CD4-positive, alpha-beta T cell (primary cell): Measurements from ENCODE around the gene ALDH1L2. TPM values are rescaled to one million over a fixed set of nuclear protein-coding genes. Genes with fewer than 3 reads are reported as not detected.

Source experiments
- ATAC-seq: fragments of 200-7000 bp; cut with Tn5 transposase; one replicate; pipeline ENCODE4 v1.10.0; 2022; ENCODE audit warnings: mild to moderate bottlenecking; ENCODE audit not compliant: poor library complexity
- CTCF ChIA-PET: fragments of 350-600 bp; sonication (Branson Sonifier 250); formaldehyde crosslinking; loops from one replicate; lab custom pipeline; 2021; ENCODE audit warnings: antibody characterized with exemption, inconsistent platforms; lab: Charles Lee
- POLR2A ChIA-PET: fragments of 350-600 bp; sonication (Branson Sonifier 250); formaldehyde crosslinking; loops from one replicate; lab custom pipeline; 2021; ENCODE audit warnings: antibody characterized with exemption, inconsistent platforms; lab: Charles Lee
- DNase-seq, 14 experiments: peaks; one replicate each; pipeline ENCODE4 v3.0.0-alpha.2; 2013 to 2020; ENCODE audit warnings: mixed read lengths in 2 of 14
- H3K27ac ChIP-seq, 2 donors: one replicate each; pipeline versions ENCODE4 v1.5.1 to v1.7.0; 2013; ENCODE audit warnings: low read length in 2 of 2, low read depth in 1 of 2, mild to moderate bottlenecking in 1 of 2
- H3K27me3 ChIP-seq, 2 experiments: 1 replicate in 1 of 2; 2 replicates in 1 of 2; pipeline versions ENCODE4 v1.6.1 to v1.7.0; 2013; ENCODE audit warnings: low read length in 2 of 2, control low read depth in 1 of 2, mild to moderate bottlenecking in 1 of 2, moderate library complexity in 1 of 2; ENCODE audit not compliant: insufficient read depth in 2 of 2, control insufficient read depth in 1 of 2
- H3K36me3 ChIP-seq: one replicate; pipeline ENCODE4 v1.6.1; 2013; ENCODE audit warnings: low read length, control low read depth; ENCODE audit not compliant: insufficient read depth
- H3K4me1 ChIP-seq: one replicate; pipeline ENCODE4 v1.6.1; 2013; ENCODE audit warnings: low read length, control low read depth; ENCODE audit not compliant: insufficient read depth
- H3K4me3 ChIP-seq: one replicate; pipeline ENCODE4 v1.5.1; 2013; ENCODE audit warnings: mild to moderate bottlenecking, low read length, moderate library complexity
- H3K9me3 ChIP-seq, 2 experiments: 1 replicate in 1 of 2; 2 replicates in 1 of 2; pipeline versions ENCODE4 v1.6.1 to v1.7.0; 2013; ENCODE audit warnings: low read length in 2 of 2, mild to moderate bottlenecking in 2 of 2, control low read depth in 1 of 2, moderate library complexity in 1 of 2; ENCODE audit not compliant: control insufficient read depth in 1 of 2, insufficient read depth in 1 of 2
- H3K27ac Mint-ChIP-seq: one replicate; pipeline ENCODE4 v1.8.0; 2020; ENCODE audit warnings: mixed read lengths
- H3K27me3 Mint-ChIP-seq: one replicate; pipeline ENCODE4 v1.8.0; 2021; ENCODE audit warnings: mixed read lengths
- H3K36me3 Mint-ChIP-seq: one replicate; pipeline ENCODE4 v1.8.0; 2021; ENCODE audit warnings: low read depth, mixed read lengths
- H3K4me1 Mint-ChIP-seq: one replicate; pipeline ENCODE4 v1.8.0; 2021; ENCODE audit warnings: low read depth, mixed read lengths
- H3K4me3 Mint-ChIP-seq: one replicate; pipeline ENCODE4 v1.8.0; 2020; ENCODE audit warnings: mild to moderate bottlenecking, mixed read lengths
- H3K9me3 Mint-ChIP-seq: one replicate; pipeline ENCODE4 v1.8.0; 2020; ENCODE audit warnings: mixed read lengths
- CTCF ChIP-seq: fragments of 200-600 bp; IDR thresholded peaks from one replicate; pipeline ENCODE4 v1.8.0; 2022; ENCODE audit warnings: antibody characterized with exemption, mild to moderate bottlenecking
- intact Hi-C, 2 experiments: fragments of 100-400 bp; cut with DNase I in 1 of 2; cut with micrococcal nuclease in 1 of 2; formaldehyde crosslinking; loops; one replicate each; pipeline versions ENCODE4 v1.15.1 to v1.9.0; 2023 to 2025; cut with DNase I, micrococcal nuclease
- total RNA-seq, 174 experiments: library from RNA in 2 of 174; stranded (reverse) in 2 of 174; gene quantifications; one replicate each; pipeline ENCODE4 v1.2.3 and lab custom pipeline; 2021 to 2026

The ALDH1L2 gene
- total RNA-seq, 2 experiments from 2014 or later: 0.03 TPM; not detected in 1

- H3K4me3 ChIP-seq: no peak overlapping the region
- H3K4me3 Mint-ChIP-seq: no peak overlapping the region
- no peak for TF ChIP-seq CTCF
- H3K36me3 ChIP-seq: peaks cover 46% of the 10 kb centered on the region
- ChIA-PET CTCF (interaction anchor here (0.9 kb wide), 1 partner anchor 10 kb away, joined by 3 read pairs; no protein-coding TSS in a partner anchor), POLR2A (no interaction called here)
- DNase-seq (no peak), ATAC-seq (no peak)
- peaks cover 27% of the 10 kb centered on the region for H3K4me1 Mint-ChIP-seq
- no peaks in the 10 kb centered on the region for H3K27me3 Mint-ChIP-seq
- H3K27ac Mint-ChIP-seq: no peak overlapping the region
- intact Hi-C loops: no loop called here
- no peaks in the 10 kb centered on the region for H3K27me3 ChIP-seq
- peaks cover 9% of the 10 kb centered on the region for H3K4me1 ChIP-seq
- no peaks in the 10 kb centered on the region for H3K9me3 Mint-ChIP-seq
- no peak overlapping the region for H3K27ac ChIP-seq
- H3K9me3 ChIP-seq: no peaks in the 10 kb centered on the region
- peaks cover 78% of the 10 kb centered on the region for H3K36me3 Mint-ChIP-seq
Measured at GRCh38 chr12:104991565-104992128, 92.6 kb downstream of the ALDH1L2 start.

DNA sequence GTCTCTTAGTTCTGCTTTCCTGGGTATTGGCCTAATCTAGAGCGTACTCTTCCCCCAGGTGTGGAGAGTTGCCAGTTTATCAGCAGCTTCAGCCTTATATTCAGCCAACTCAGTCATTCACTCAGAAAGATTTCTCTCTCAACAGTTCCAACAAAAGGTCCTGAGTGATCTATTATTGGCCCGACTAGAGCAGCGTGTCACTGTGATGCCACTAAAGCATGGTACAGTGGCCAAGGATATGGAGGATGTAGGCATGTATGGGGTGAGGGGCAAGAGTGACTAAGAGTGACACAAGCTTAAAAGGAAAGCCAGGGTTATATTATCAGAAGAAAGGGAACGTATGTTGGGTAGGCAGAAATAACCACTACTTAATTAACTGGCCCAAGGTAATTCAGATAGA lies 93.3 kb downstream of the ALDH1L2 start:
- TF ChIP-seq CTCF: no peak
- Histone ChIP-seq H3K4me3 (no peak overlapping the region), H3K9me3 (no peaks in the 10 kb centered on the region), H3K27me3 (no peaks in the 10 kb centered on the region), H3K4me1 (peaks cover 12% of the 10 kb centered on the region), H3K27ac (no peak overlapping the region), H3K36me3 (peaks cover 41% of the 10 kb centered on the region)
- peaks cover 31% of the 10 kb centered on the region for H3K4me1 Mint-ChIP-seq
- ATAC-seq: no peak
- no peaks in the 10 kb centered on the region for H3K27me3 Mint-ChIP-seq
- H3K36me3 Mint-ChIP-seq: peaks cover 75% of the 10 kb centered on the region
- DNase-seq: no peak
- H3K9me3 Mint-ChIP-seq: no peaks in the 10 kb centered on the region
- H3K4me3 Mint-ChIP-seq: no peak overlapping the region
- no peak overlapping the region for H3K27ac Mint-ChIP-seq
- CTCF ChIA-PET: no interaction called here
- intact Hi-C loops: no loop called here
- POLR2A ChIA-PET: no interaction called here

DNA sequence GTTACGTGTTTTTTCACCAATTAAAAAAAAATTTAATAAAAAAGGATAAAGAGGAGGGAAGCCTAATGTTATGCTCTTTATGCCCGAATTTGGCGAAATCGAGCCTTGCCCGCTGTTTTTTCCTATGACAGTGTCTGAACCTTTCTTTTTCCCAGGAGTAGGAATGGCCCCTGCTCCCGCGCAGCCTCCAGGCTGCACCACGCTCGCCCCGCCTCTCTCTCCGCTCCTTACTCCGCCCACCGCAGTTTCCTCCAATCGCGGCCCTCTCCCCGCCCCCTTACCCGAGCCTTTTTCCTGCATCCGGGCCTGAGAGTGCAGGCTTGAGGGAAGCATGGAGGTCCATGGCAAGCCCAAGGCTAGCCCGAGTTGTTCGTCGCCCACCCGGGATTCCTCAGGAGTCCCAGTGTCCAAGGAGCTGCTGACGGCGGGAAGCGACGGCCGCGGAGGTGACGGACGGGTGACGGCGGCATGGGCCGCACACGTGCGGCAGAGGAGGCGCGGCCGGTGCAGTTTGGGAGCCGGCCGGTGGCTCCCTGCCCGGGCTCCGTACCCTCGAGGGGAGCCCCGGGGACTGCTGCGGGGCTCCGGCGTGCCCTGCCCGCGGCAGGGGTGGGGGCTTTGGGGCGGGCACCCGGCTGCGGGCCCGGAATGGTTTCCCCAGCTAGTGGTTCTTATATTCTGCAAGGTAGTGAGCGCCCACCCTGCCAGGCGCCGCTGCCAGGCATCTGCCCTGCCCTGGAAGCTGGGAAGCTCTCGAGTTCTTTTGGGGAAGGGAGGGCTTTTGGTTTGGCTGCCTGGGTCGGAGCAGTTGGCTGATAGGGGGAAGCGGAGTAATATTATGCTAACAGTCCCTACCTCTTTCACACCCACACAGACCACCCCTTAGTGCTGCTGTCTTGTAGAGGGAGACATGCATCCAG lies 98.0 kb downstream of the ALDH1L2 start, which contains the start of gene NOPCHAP1:
TSS of gene NOPCHAP1 (plus strand) at position 295 of the 920 bp plus-strand sequence. CDS start at position 332, 37 bp downstream.
- H3K36me3 Mint-ChIP-seq: peaks cover 34% of the 10 kb centered on the region
- peak; percentile 99 for ATAC-seq
- ChIA-PET CTCF (no interaction called here), POLR2A (interaction anchor here (0.6 to 0.8 kb wide), 2 partner anchors 52 to 771 kb away, joined by 3 to 5 read pairs; partner anchors contain the start of gene TXNRD1)
- H3K9me3 Mint-ChIP-seq: no peaks in the 10 kb centered on the region
- Histone ChIP-seq H3K4me1 (peaks cover 21% of the 10 kb centered on the region), H3K27me3 (no peaks in the 10 kb centered on the region), H3K9me3 (no peaks in the 10 kb centered on the region), H3K4me3 (peak within 1 kb of the TSS; percentile 73), H3K36me3 (peaks cover 9% of the 10 kb centered on the region), H3K27ac (no peak within 1 kb of the TSS)
- intact Hi-C loops: loop anchor here (1.0 to 10.0 kb wide), 5 partner anchors 27 to 1319 kb away; partner anchors contain the start of genes SLC41A2 (in 2 of the 2), NT5DC3 (in 1 of the 2) and TCP11L2 (in 1 of the 2)
- peaks cover 4% of the 10 kb centered on the region for H3K27me3 Mint-ChIP-seq
- H3K4me3 Mint-ChIP-seq: peak within 1 kb of the TSS; percentile 97
- TF ChIP-seq CTCF: no peak
- DNase-seq: peak; percentile 62 to 89 (median 80)
- peak within 1 kb of the TSS; percentile 68 for H3K27ac Mint-ChIP-seq
- peaks cover 39% of the 10 kb centered on the region for H3K4me1 Mint-ChIP-seq
